Small intestine (tissue), 7 donors: ENCODE data around the gene ADCY9. TPM values are rescaled to one million over a fixed set of nuclear protein-coding genes. Genes with fewer than 3 reads are reported as not detected.
"Not testable (repeated sequence)": the region's sequence is repeated elsewhere in the genome, so short reads cannot be mapped to it uniquely, and the experiment has no call there.

Source experiments
- DNase-seq, 2 donors: peaks; one replicate each; pipeline versions ENCODE4 v3.0.0 to v3.0.0-alpha.2; 2013
- FAIRE-seq: peaks from 2 replicates; lab custom pipeline; 2012; peaks lifted over from hg19 to GRCh38; lab: Jason Lieb, UNC
- H3K27ac ChIP-seq, 3 donors: one replicate each; pipeline ENCODE4 v1.5.1; 2013; ENCODE audit warnings: low read length in 2 of 3, mild to moderate bottlenecking in 2 of 3, control low read depth in 1 of 3, inconsistent platforms in 1 of 3, low read depth in 1 of 3, moderate library complexity in 1 of 3
- H3K27me3 ChIP-seq, 3 donors: one replicate each; pipeline ENCODE4 v1.6.1; 2013; ENCODE audit warnings: low read length in 3 of 3, inconsistent platforms in 1 of 3; ENCODE audit not compliant: control insufficient read depth in 3 of 3, insufficient read depth in 3 of 3
- H3K36me3 ChIP-seq, 3 donors: one replicate each; pipeline ENCODE4 v1.6.1; 2013; ENCODE audit warnings: low read length in 3 of 3, inconsistent platforms in 1 of 3, low read depth in 1 of 3, mild to moderate bottlenecking in 1 of 3, moderate library complexity in 1 of 3; ENCODE audit not compliant: control insufficient read depth in 3 of 3, insufficient read depth in 2 of 3
- H3K4me1 ChIP-seq, 3 donors: one replicate each; pipeline ENCODE4 v1.6.1; 2013; ENCODE audit warnings: low read length in 2 of 3, inconsistent platforms in 1 of 3, low read depth in 1 of 3, mild to moderate bottlenecking in 1 of 3, moderate library complexity in 1 of 3; ENCODE audit not compliant: control insufficient read depth in 3 of 3, insufficient read depth in 2 of 3
- H3K4me3 ChIP-seq, 3 donors: one replicate each; pipeline ENCODE4 v1.5.1; 2013; ENCODE audit warnings: low read length in 3 of 3, control low read depth in 1 of 3, inconsistent platforms in 1 of 3, low read depth in 1 of 3, mild to moderate bottlenecking in 1 of 3, moderate library complexity in 1 of 3
- H3K9me3 ChIP-seq, 2 donors: one replicate each; pipeline ENCODE4 v1.6.1; 2013; ENCODE audit warnings: low read depth in 1 of 2, low read length in 1 of 2; ENCODE audit not compliant: control insufficient read depth in 2 of 2, insufficient read depth in 1 of 2
- WGBS, 3 donors: extraction: QIAGEN DNeasy Blood & Tissue Kit; methylation state at CpG; one replicate each; pipeline ENCODE4 v1.1.7; 2013; 5-methylcytosine and 5-hydroxymethylcytosine counted together
- polyA plus RNA-seq, 4 donors: library from polyadenylated mRNA; stranded (reverse) in 3 of 4; unstranded in 1 of 4; fragments of 200-250 nt in 3 of 4; fragments of 120-200 nt in 1 of 4; gene quantifications; one replicate each; pipeline versions ENCODE4 v1.2.1 to v1.2.3, GENCODE V29; 2013
- donor health status: healthy with polysubstance abuse.
- donor health status: control.
- donor health status: control.
- donor health status: Bipolar disorder and iron deficiency.
- donor health status: healthy.

The ADCY9 gene
- polyA plus RNA-seq, 4 donors, result 4.3 to 10.7 (median 8.0) TPM

- FAIRE-seq (no peak), DNase-seq (no peak)
- Histone ChIP-seq H3K27ac (no peak overlapping the region), H3K27me3 (no peaks in the 10 kb centered on the region), H3K4me1 (peaks cover 0 to 4% (median 0%) of the 10 kb centered on the region in 3 donors), H3K36me3 (peaks cover 0 to 5% (median 0%) of the 10 kb centered on the region in 3 donors), H3K4me3 (no peak overlapping the region), H3K9me3 (no peaks in the 10 kb centered on the region)
- 93 to 96% (median 96%) methylated on average over 3 of the region's 3 CpGs for WGBS, 3 donors
Measured at GRCh38 chr16:4051591-4051990, 64.7 kb downstream of the ADCY9 start.

DNA sequence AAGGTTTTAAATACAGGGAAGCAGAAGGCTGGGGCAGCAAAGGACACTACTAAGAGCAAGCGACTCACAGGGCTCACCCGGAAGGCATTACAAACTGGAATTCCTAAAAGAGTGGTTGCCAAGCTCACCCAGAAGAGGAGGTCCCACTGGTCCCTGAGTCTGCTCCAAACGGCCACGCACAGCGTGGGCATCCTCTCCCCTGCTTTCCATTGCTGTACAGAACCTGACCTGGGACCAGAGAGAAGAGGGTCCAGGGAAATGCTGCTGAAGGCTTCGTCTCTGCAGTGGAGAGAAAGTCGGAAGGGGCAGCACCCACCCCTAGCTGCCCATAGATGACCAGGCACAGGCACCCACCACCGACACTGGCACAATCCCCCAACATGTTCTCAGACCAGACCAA is 67.2 kb downstream of the ADCY9 start:
- H3K36me3 ChIP-seq, result peaks cover 0 to 9% (median 0%) of the 10 kb centered on the region in 3 donors
- H3K9me3 ChIP-seq, result no peaks in the 10 kb centered on the region
- FAIRE-seq, result no peak
- H3K4me3 ChIP-seq, result no peak overlapping the region
- peaks cover 2 to 7% (median 4%) of the 10 kb centered on the region in 3 donors for H3K4me1 ChIP-seq
- H3K27ac ChIP-seq, result no peak overlapping the region
- no peaks in the 10 kb centered on the region for H3K27me3 ChIP-seq
- WGBS, 3 donors, result 92 to 95% (median 92%) methylated on average over 8 of the region's 8 CpGs
- DNase-seq, result no peak

DNA sequence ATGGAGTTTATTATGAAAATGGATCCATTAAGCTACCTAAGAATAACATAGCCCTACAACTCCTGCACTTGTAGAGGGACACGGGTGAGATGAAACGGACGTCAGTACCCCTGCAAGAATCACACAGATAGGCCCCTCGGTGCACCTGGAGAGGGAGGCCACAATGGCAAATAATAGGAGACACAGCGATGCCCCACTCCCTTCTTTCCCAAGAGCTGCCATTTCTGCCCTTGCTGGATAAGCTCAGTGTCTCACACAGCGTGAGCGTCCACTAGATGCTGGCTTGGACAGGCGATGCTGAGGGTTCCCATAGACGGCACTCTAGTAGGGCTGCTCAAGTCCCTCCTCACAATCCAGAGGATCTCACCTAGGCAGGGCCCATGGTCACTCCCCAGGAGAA is 67.8 kb downstream of the ADCY9 start:
- Histone ChIP-seq H3K27me3 (no peaks in the 10 kb centered on the region), H3K9me3 (no peaks in the 10 kb centered on the region), H3K4me3 (no peak overlapping the region), H3K4me1 (peaks cover 2 to 7% (median 4%) of the 10 kb centered on the region in 3 donors), H3K36me3 (peaks cover 0 to 9% (median 0%) of the 10 kb centered on the region in 3 donors), H3K27ac (no peak overlapping the region)
- FAIRE-seq, result no peak
- no peak for DNase-seq
- WGBS, 3 donors, result 93 to 98% (median 93%) methylated on average over 9 of the region's 9 CpGs

GRCh38 chr16:4046221-4046620 is 70.0 kb downstream of the ADCY9 start:
- H3K27me3 ChIP-seq, result no peaks in the 10 kb centered on the region
- WGBS, 3 donors, result 92 to 97% (median 94%) methylated on average over 8 of the region's 8 CpGs
- DNase-seq (no peak), FAIRE-seq (no peak)
- peaks cover 2 to 4% (median 3%) of the 10 kb centered on the region in 3 donors for H3K4me1 ChIP-seq
- H3K4me3 ChIP-seq, result no peak overlapping the region
- no peak overlapping the region for H3K27ac ChIP-seq
- H3K36me3 ChIP-seq, result peaks cover 0 to 9% (median 0%) of the 10 kb centered on the region in 3 donors
- H3K9me3 ChIP-seq, result no peaks in the 10 kb centered on the region

- not testable (repeated sequence) for H3K4me3 ChIP-seq, H3K36me3 ChIP-seq, H3K27me3 ChIP-seq, H3K27ac ChIP-seq, DNase-seq, H3K9me3 ChIP-seq, H3K4me1 ChIP-seq, FAIRE-seq
- 92 to 96% (median 93%) methylated on average over 6 of the region's 6 CpGs for WGBS, 3 donors
Measured at GRCh38 chr16:4045561-4045960, 70.7 kb downstream of the ADCY9 start.

- H3K4me3 ChIP-seq, result no peak overlapping the region
- FAIRE-seq, result no peak
- H3K36me3 ChIP-seq, result peaks cover 0 to 4% (median 0%) of the 10 kb centered on the region in 3 donors
- peaks cover 2 to 4% (median 3%) of the 10 kb centered on the region in 3 donors for H3K4me1 ChIP-seq
- no peaks in the 10 kb centered on the region for H3K9me3 ChIP-seq
- no peaks in the 10 kb centered on the region for H3K27me3 ChIP-seq
- H3K27ac ChIP-seq, result no peak overlapping the region
- no peak for DNase-seq
- WGBS, 3 donors, result 85 to 93% (median 93%) methylated on average over 11 of the region's 11 CpGs
Measured at GRCh38 chr16:4042581-4042980, 73.7 kb downstream of the ADCY9 start.

- DNase-seq, result no peak
- H3K4me1 ChIP-seq, result no peaks in the 10 kb centered on the region
- FAIRE-seq, result no peak
- H3K36me3 ChIP-seq, result no peaks in the 10 kb centered on the region
- H3K27ac ChIP-seq, result no peak overlapping the region
- H3K9me3 ChIP-seq, result no peaks in the 10 kb centered on the region
- H3K27me3 ChIP-seq, result no peaks in the 10 kb centered on the region
- WGBS, 3 donors, result 89 to 91% (median 90%) methylated on average over 7 of the region's 7 CpGs
- H3K4me3 ChIP-seq, result no peak overlapping the region
Measured at GRCh38 chr16:4038448-4038847, 77.8 kb downstream of the ADCY9 start.

DNA sequence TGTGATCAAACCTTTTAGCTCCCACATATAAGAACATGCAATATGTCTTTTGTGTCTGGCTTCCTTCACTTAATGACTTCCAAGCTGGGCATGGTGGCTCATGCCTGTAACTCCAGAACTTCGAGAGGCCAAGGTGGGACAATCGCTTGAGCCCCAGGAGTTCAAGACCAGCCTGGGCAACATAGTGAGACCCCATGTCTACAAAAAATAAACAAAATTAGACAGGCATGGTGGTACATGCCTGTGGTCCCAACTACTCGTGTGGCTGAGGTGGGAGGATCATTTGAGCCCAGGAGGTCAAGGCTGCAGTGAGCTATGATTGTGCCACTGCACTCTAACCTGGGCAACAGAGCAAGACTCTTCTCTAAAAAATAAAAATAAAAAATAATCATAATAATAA is 79.3 kb downstream of the ADCY9 start:
- not testable (repeated sequence) for H3K27ac ChIP-seq, H3K36me3 ChIP-seq, H3K4me3 ChIP-seq, FAIRE-seq, H3K4me1 ChIP-seq, H3K27me3 ChIP-seq, DNase-seq, H3K9me3 ChIP-seq
- WGBS, 3 donors, result 93 to 96% (median 93%) methylated on average over 3 of the region's 3 CpGs

GRCh38 chr16:4034963-4035362 is 81.3 kb downstream of the ADCY9 start:
- WGBS, 3 donors, result 84 to 90% (median 89%) methylated on average over 4 of the region's 4 CpGs

More at GRCh38 chr16:4034963-4035362, 81.3 kb downstream of the ADCY9 start:
- H3K9me3 ChIP-seq, result no peaks in the 10 kb centered on the region
- no peak overlapping the region for H3K4me3 ChIP-seq
- peaks cover 0 to 2% (median 0%) of the 10 kb centered on the region in 3 donors for H3K36me3 ChIP-seq
- no peaks in the 10 kb centered on the region for H3K27me3 ChIP-seq
- H3K27ac ChIP-seq, result no peak overlapping the region
- FAIRE-seq, result no peak
- no peak for DNase-seq
- no peaks in the 10 kb centered on the region for H3K4me1 ChIP-seq
